GM18505 (cell line): ENCODE results near the gene WNT5B.

Experiments used
- ATAC-seq: cut with Tn5 transposase; IDR thresholded peaks from one replicate; pipeline ENCODE4 v1.9.1; 2021; ENCODE audit not compliant: unreplicated experiment
- POLR2A ChIP-seq: IDR thresholded peaks from 4 replicates; pipeline ENCODE4 v1.6.1; 2011; ENCODE audit warnings: borderline replicate concordance; ENCODE audit not compliant: insufficient read depth, insufficient read length; ENCODE audit errors: extremely low read depth

The WNT5B gene

DNA sequence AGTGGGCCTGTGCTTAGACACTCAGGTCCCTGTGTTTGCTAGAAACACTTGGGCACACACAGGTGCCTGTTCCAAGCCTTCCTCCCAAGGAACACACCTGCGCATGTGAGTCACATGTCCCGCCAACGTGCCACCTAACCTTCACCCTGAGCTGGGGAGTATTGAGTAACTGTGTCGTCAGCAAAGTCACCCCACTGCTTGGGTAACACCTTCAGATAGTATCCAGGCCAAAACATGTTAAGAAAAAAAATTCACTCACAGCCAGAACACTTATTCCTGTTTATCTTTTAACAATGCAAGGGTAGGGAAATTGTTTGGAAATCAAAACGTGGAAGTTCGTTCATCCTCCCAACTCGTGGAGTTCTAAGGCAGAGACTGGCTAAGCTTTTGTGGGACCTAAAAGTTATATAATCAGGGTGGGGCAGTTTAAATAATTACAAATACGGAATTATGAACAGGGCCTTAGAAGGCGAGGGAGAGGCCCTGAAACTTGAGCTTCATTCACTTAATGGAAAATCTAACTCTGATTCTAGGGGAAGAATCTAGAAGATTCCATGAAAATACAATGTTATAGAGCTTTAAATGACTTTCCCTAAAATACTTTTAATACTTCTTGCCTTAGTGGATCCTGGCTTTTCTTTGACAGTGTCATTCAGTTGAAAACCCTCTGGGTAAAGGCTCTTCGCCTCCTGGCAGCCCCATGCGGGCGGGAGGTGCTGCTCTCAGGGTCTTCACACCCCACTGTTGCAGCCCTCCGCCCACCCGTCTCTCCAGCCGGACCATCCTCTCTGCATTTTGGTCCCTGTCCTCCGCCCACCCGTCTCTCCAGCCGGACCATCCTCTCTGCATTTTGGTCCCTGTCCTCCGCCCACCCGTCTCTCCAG, 31.5 kb downstream of the WNT5B start:
- no peak for TF ChIP-seq POLR2A
- ATAC-seq, result no peak

- ATAC-seq, result peak; percentile 58
These were observed 32.7 kb downstream of the WNT5B start for GRCh38 chr12:1661553-1662335.

GRCh38 chr12:1662761-1663439, 33.9 kb downstream of the WNT5B start:
- no peak for TF ChIP-seq POLR2A
- ATAC-seq, result no peak

More at GRCh38 chr12:1661553-1662335, 32.7 kb downstream of the WNT5B start:
- TF ChIP-seq POLR2A, result no peak

- ATAC-seq, result no peak
These were observed 34.6 kb downstream of the WNT5B start for GRCh38 chr12:1663440-1664132.

GRCh38 chr12:1665366-1665765, 36.3 kb downstream of the WNT5B start:
- TF ChIP-seq POLR2A, result no peak

More at GRCh38 chr12:1663440-1664132, 34.6 kb downstream of the WNT5B start:
- TF ChIP-seq POLR2A, result no peak

GRCh38 chr12:1666215-1666614, 37.2 kb downstream of the WNT5B start:
- ATAC-seq, result no peak
- TF ChIP-seq POLR2A, result no peak

More at GRCh38 chr12:1665366-1665765, 36.3 kb downstream of the WNT5B start:
- no peak for ATAC-seq

- ATAC-seq, result no peak
These were observed 37.7 kb downstream of the WNT5B start for GRCh38 chr12:1666685-1667162.

GRCh38 chr12:1668833-1669543, 40.0 kb downstream of the WNT5B start:
- ATAC-seq, result no peak
- no peak for TF ChIP-seq POLR2A

More at GRCh38 chr12:1666685-1667162, 37.7 kb downstream of the WNT5B start:
- no peak for TF ChIP-seq POLR2A

- no peak for ATAC-seq
- TF ChIP-seq POLR2A, result no peak
These were observed 41.6 kb downstream of the WNT5B start for GRCh38 chr12:1670358-1671268.

GRCh38 chr12:1676043-1676442, 47.0 kb downstream of the WNT5B start:
- ATAC-seq, result no peak
- no peak for TF ChIP-seq POLR2A
